Thymus (tissue), 11 donors: Measurements from ENCODE around the gene MACROD2. TPM values are rescaled to one million over a fixed set of nuclear protein-coding genes. Genes with fewer than 3 reads are reported as not detected.

Source experiments
- DNase-seq, 9 donors: peaks; one replicate each; pipeline ENCODE4 v3.0.0-alpha.2; 2013; ENCODE audit warnings: low spot score in 9 of 9, low read depth in 6 of 9, missing footprints in 1 of 9
- H3K27ac ChIP-seq, 2 donors: one replicate each; pipeline ENCODE4 v1.5.1; 2013; ENCODE audit warnings: control low read depth in 1 of 2, low read depth in 1 of 2, low read length in 1 of 2, mild to moderate bottlenecking in 1 of 2, moderate library complexity in 1 of 2
- H3K27me3 ChIP-seq, 2 donors: one replicate each; pipeline ENCODE4 v1.5.1; 2013; ENCODE audit warnings: low read length in 1 of 2; ENCODE audit not compliant: control insufficient read depth in 2 of 2, insufficient read depth in 1 of 2
- H3K36me3 ChIP-seq, 2 donors: one replicate each; pipeline ENCODE4 v1.5.1; 2013; ENCODE audit warnings: low read length in 1 of 2, mild to moderate bottlenecking in 1 of 2, moderate library complexity in 1 of 2; ENCODE audit not compliant: control insufficient read depth in 2 of 2, insufficient read depth in 2 of 2
- H3K4me1 ChIP-seq, 2 donors: one replicate each; pipeline ENCODE4 v1.5.1; 2013; ENCODE audit warnings: low read length in 2 of 2; ENCODE audit not compliant: control insufficient read depth in 2 of 2, insufficient read depth in 2 of 2
- H3K4me3 ChIP-seq, 2 donors: one replicate each; pipeline ENCODE4 v1.5.1; 2013; ENCODE audit warnings: low read length in 2 of 2, control low read depth in 1 of 2, mild to moderate bottlenecking in 1 of 2
- H3K9me3 ChIP-seq, 2 donors: one replicate each; pipeline ENCODE4 v1.5.1; 2013; ENCODE audit warnings: low read length in 1 of 2, mild to moderate bottlenecking in 1 of 2; ENCODE audit not compliant: control insufficient read depth in 2 of 2, insufficient read depth in 1 of 2
- WGBS: extraction: QIAGEN DNeasy Blood & Tissue Kit; methylation state at CpG from one replicate; pipeline ENCODE4 v1.1.7; 2013; 5-methylcytosine and 5-hydroxymethylcytosine counted together
- polyA plus RNA-seq: library from polyadenylated mRNA; stranded (reverse); fragments of 200-250 nt; gene quantifications from one replicate; pipeline ENCODE4 v1.2.3, GENCODE V29; 2013
- total RNA-seq: library from RNA; stranded (reverse); fragments of 120-200 nt; gene quantifications from one replicate; pipeline ENCODE4 v1.2.4, GENCODE V29; 2013
- donor health status: healthy.

Gene MACROD2
- total and polyA plus RNA-seq, 2 donors = 1.6 to 4.2 TPM

- H3K9me3 ChIP-seq = no peaks in the 10 kb centered on the region
- no peaks in the 10 kb centered on the region for H3K27me3 ChIP-seq
- no peaks in the 10 kb centered on the region for H3K4me1 ChIP-seq
- no peaks in the 10 kb centered on the region for H3K36me3 ChIP-seq
- no peak overlapping the region for H3K27ac ChIP-seq
- 34% methylated on average over 2 of the region's 2 CpGs for WGBS
- DNase-seq = no peak
- H3K4me3 ChIP-seq = no peak overlapping the region
These were observed 132.4 kb downstream of the MACROD2 start for GRCh38 chr20:14127514-14128223.

GRCh38 chr20:14134004-14134403, 138.7 kb downstream of the MACROD2 start:
- Histone ChIP-seq H3K4me1 (no peaks in the 10 kb centered on the region), H3K27ac (no peak overlapping the region), H3K27me3 (no peaks in the 10 kb centered on the region), H3K4me3 (no peak overlapping the region), H3K9me3 (no peaks in the 10 kb centered on the region), H3K36me3 (no peaks in the 10 kb centered on the region)
- WGBS = 96% methylated on average over 3 of the region's 3 CpGs
- DNase-seq = no peak

- DNase-seq = peak in 2 of 9 donors; percentile 1 to 2
- Histone ChIP-seq H3K27me3 (no peaks in the 10 kb centered on the region), H3K9me3 (no peaks in the 10 kb centered on the region), H3K27ac (no peak overlapping the region), H3K4me3 (no peak overlapping the region), H3K36me3 (no peaks in the 10 kb centered on the region), H3K4me1 (no peaks in the 10 kb centered on the region)
- WGBS = 33% methylated on average over 5 of the region's 5 CpGs
These were observed 146.9 kb downstream of the MACROD2 start for GRCh38 chr20:14142171-14142570.

- H3K4me1 ChIP-seq = no peaks in the 10 kb centered on the region
- H3K36me3 ChIP-seq = no peaks in the 10 kb centered on the region
- no peak overlapping the region for H3K27ac ChIP-seq
- no peaks in the 10 kb centered on the region for H3K9me3 ChIP-seq
- no peaks in the 10 kb centered on the region for H3K27me3 ChIP-seq
- WGBS = 85% methylated on average over 2 of the region's 2 CpGs
- H3K4me3 ChIP-seq = no peak overlapping the region
- no peak for DNase-seq
These were observed 147.8 kb downstream of the MACROD2 start for GRCh38 chr20:14142964-14143627.

- no peaks in the 10 kb centered on the region for H3K27me3 ChIP-seq
- WGBS = 91% methylated on average over 1 of the region's 1 CpG
- H3K36me3 ChIP-seq = no peaks in the 10 kb centered on the region
- no peaks in the 10 kb centered on the region for H3K4me1 ChIP-seq
- DNase-seq = no peak
- H3K4me3 ChIP-seq = no peak overlapping the region
- no peak overlapping the region for H3K27ac ChIP-seq
- H3K9me3 ChIP-seq = no peaks in the 10 kb centered on the region
These were observed 152.7 kb downstream of the MACROD2 start for GRCh38 chr20:14148042-14148441.

- WGBS = 100% methylated on average over 2 of the region's 2 CpGs
- Histone ChIP-seq H3K27me3 (no peaks in the 10 kb centered on the region), H3K9me3 (no peaks in the 10 kb centered on the region), H3K4me1 (no peaks in the 10 kb centered on the region), H3K27ac (no peak overlapping the region), H3K36me3 (no peaks in the 10 kb centered on the region), H3K4me3 (no peak overlapping the region)
- DNase-seq = no peak
These were observed 160.0 kb downstream of the MACROD2 start for GRCh38 chr20:14155361-14155760.

- peaks cover 0 to 12% of the 10 kb centered on the region in 2 donors for H3K9me3 ChIP-seq
- 81% methylated on average over 4 of the region's 4 CpGs for WGBS
- no peak for DNase-seq
- no peaks in the 10 kb centered on the region for H3K4me1 ChIP-seq
- no peaks in the 10 kb centered on the region for H3K27me3 ChIP-seq
- H3K4me3 ChIP-seq = no peak overlapping the region
- no peak overlapping the region for H3K27ac ChIP-seq
- H3K36me3 ChIP-seq = no peaks in the 10 kb centered on the region
These were observed 183.2 kb downstream of the MACROD2 start for GRCh38 chr20:14178528-14178927.

GRCh38 chr20:14178952-14179351, 183.6 kb downstream of the MACROD2 start:
- no peak overlapping the region for H3K4me3 ChIP-seq
- H3K9me3 ChIP-seq = peaks cover 0 to 12% of the 10 kb centered on the region in 2 donors
- no peak overlapping the region for H3K27ac ChIP-seq
- DNase-seq = no peak
- H3K36me3 ChIP-seq = no peaks in the 10 kb centered on the region
- H3K4me1 ChIP-seq = no peaks in the 10 kb centered on the region
- no peaks in the 10 kb centered on the region for H3K27me3 ChIP-seq

- Histone ChIP-seq H3K4me1 (no peaks in the 10 kb centered on the region), H3K4me3 (no peak overlapping the region), H3K27me3 (no peaks in the 10 kb centered on the region), H3K27ac (no peak overlapping the region), H3K9me3 (no peaks in the 10 kb centered on the region), H3K36me3 (no peaks in the 10 kb centered on the region)
- peak in 2 of 9 donors; percentile 6 to 22 for DNase-seq
- WGBS = 31% methylated on average over 1 of the region's 1 CpG
These were observed 194.6 kb downstream of the MACROD2 start for GRCh38 chr20:14189794-14190402.
